Endodermal cell (in vitro differentiated cells): Measurements from ENCODE around the gene SLC4A8. TPM values are rescaled to one million over a fixed set of nuclear protein-coding genes. Genes with fewer than 3 reads are reported as not detected.

Experiments used
- DNase-seq: peaks from one replicate; pipeline ENCODE4 v3.0.0-alpha.2; 2017
- H3K27ac ChIP-seq: 2 replicates; pipeline ENCODE4 v1.5.1; 2013; ENCODE audit warnings: mild to moderate bottlenecking, low read depth, low read length, moderate library complexity
- H3K27me3 ChIP-seq: 2 replicates; pipeline ENCODE4 v1.6.1; 2013; ENCODE audit warnings: mild to moderate bottlenecking, low read length, moderate library complexity; ENCODE audit not compliant: insufficient read depth, control insufficient read depth, poor library complexity, severe bottlenecking
- H3K36me3 ChIP-seq: 2 replicates; pipeline ENCODE4 v1.7.0; 2013; ENCODE audit warnings: mild to moderate bottlenecking, low read length, moderate library complexity; ENCODE audit not compliant: control insufficient read depth, insufficient read depth
- H3K4me1 ChIP-seq: one replicate; pipeline ENCODE4 v1.7.0; 2013; ENCODE audit warnings: low read length; ENCODE audit not compliant: control insufficient read depth, insufficient read depth
- H3K4me3 ChIP-seq: 2 replicates; pipeline ENCODE4 v1.5.1; 2013; ENCODE audit warnings: mild to moderate bottlenecking, low read length, moderate library complexity
- H3K9ac ChIP-seq: 2 replicates; pipeline ENCODE4 v1.6.1; 2013; ENCODE audit warnings: mild to moderate bottlenecking, low read length, moderate library complexity; ENCODE audit not compliant: poor library complexity, severe bottlenecking; ENCODE audit errors: extremely low read depth
- H3K9me3 ChIP-seq: 2 replicates; pipeline ENCODE4 v1.6.1; 2013; ENCODE audit warnings: mild to moderate bottlenecking, low read length, moderate library complexity; ENCODE audit not compliant: control insufficient read depth
- H3K27ac Mint-ChIP-seq: 2 replicates; pipeline ENCODE4 v1.8.0; 2020; ENCODE audit warnings: mixed read lengths
- H3K27me3 Mint-ChIP-seq: 2 replicates; pipeline ENCODE4 v1.8.0; 2021; ENCODE audit warnings: mild to moderate bottlenecking, mixed read lengths; ENCODE audit not compliant: insufficient read depth
- H3K36me3 Mint-ChIP-seq: 2 replicates; pipeline ENCODE4 v1.8.0; 2020; ENCODE audit warnings: low read depth, mixed read lengths
- H3K4me1 Mint-ChIP-seq: 2 replicates; pipeline ENCODE4 v1.8.0; 2020; ENCODE audit warnings: mixed read lengths
- H3K4me3 Mint-ChIP-seq: 2 replicates; pipeline ENCODE4 v1.8.0; 2020; ENCODE audit warnings: mild to moderate bottlenecking, moderate library complexity, mixed read lengths
- H3K9me3 Mint-ChIP-seq: 2 replicates; pipeline ENCODE4 v1.8.0; 2020; ENCODE audit warnings: mild to moderate bottlenecking, mixed read lengths
- WGBS, 2 experiments: methylation state at CpG; one replicate each; pipeline versions ENCODE4 v1.1.5 to v1.1.7; 2013; ENCODE audit warnings: missing lambda C conversion rate in 2 of 2, mixed read lengths in 1 of 2; ENCODE audit not compliant: insufficient coverage in 1 of 2, insufficient read length in 1 of 2; 5-methylcytosine and 5-hydroxymethylcytosine counted together
- total RNA-seq, 2 donors: library from RNA; stranded (reverse); fragmentation: NEBNext Ultra II Directional in 1 of 2; extraction: Animal tissue kit (Norgen Biotek cat#: 25700) in 1 of 2; gene quantifications; 2 replicates in 1 of 2; 3 replicates in 1 of 2; pipeline ENCODE4 v1.2.1, GENCODE V29; 2021
- TF ChIP-seq, protein P1 (sequence below): fragments of 200-600 bp; sonication (generic); conservative IDR thresholded peaks from 2 replicates; pipeline ENCODE4 v1.5.0; 2021; ENCODE audit warnings: antibody characterized with exemption, mild to moderate bottlenecking

Gene SLC4A8
- total RNA-seq, 2 donors from 2014 or later = 25.8 to 26.4 TPM

- H3K36me3 ChIP-seq = no peaks in the 10 kb centered on the region
- WGBS, 2 experiments = 76 to 82% methylated on average over 11 to 16 of the region's 17 CpGs
- no peaks in the 10 kb centered on the region for H3K4me1 ChIP-seq
- H3K9me3 ChIP-seq = peaks cover 6% of the 10 kb centered on the region
- Mint-ChIP-seq H3K4me3 (no peak overlapping the region), H3K27ac (no peak overlapping the region), H3K36me3 (no peaks in the 10 kb centered on the region), H3K27me3 (peaks cover 3% of the 10 kb centered on the region), H3K4me1 (peaks cover 29% of the 10 kb centered on the region), H3K9me3 (no peaks in the 10 kb centered on the region)
- H3K4me3 ChIP-seq = no peak overlapping the region
- DNase-seq = no peak
- no peak overlapping the region for H3K9ac ChIP-seq
- no peak overlapping the region for H3K27ac ChIP-seq
- TF ChIP-seq, protein P1, sequence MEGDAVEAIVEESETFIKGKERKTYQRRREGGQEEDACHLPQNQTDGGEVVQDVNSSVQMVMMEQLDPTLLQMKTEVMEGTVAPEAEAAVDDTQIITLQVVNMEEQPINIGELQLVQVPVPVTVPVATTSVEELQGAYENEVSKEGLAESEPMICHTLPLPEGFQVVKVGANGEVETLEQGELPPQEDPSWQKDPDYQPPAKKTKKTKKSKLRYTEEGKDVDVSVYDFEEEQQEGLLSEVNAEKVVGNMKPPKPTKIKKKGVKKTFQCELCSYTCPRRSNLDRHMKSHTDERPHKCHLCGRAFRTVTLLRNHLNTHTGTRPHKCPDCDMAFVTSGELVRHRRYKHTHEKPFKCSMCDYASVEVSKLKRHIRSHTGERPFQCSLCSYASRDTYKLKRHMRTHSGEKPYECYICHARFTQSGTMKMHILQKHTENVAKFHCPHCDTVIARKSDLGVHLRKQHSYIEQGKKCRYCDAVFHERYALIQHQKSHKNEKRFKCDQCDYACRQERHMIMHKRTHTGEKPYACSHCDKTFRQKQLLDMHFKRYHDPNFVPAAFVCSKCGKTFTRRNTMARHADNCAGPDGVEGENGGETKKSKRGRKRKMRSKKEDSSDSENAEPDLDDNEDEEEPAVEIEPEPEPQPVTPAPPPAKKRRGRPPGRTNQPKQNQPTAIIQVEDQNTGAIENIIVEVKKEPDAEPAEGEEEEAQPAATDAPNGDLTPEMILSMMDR = no peak
- H3K27me3 ChIP-seq = no peaks in the 10 kb centered on the region
Observed at GRCh38 chr12:51534216-51535074, 109.8 kb downstream of the SLC4A8 start.

DNA sequence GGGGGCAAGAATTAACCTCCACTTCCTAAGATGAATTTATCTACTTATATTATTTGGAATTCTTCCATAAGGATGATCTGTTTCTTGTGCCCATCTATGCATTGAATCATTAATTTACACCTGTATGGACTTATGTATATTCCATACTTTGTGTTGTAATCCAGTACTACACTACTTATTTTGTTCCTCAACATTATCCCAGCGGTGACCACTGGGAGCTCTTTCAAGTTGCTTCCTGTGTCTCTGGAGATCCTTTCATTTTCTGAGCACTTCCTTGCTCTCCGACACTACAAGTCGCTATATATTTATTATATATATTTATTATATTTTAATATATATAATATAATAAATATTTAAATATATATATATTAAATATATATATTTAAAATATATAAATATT lies 111.5 kb downstream of the SLC4A8 start:
- Mint-ChIP-seq H3K9me3 (no peaks in the 10 kb centered on the region), H3K36me3 (no peaks in the 10 kb centered on the region), H3K4me1 (peaks cover 13% of the 10 kb centered on the region), H3K27ac (no peak overlapping the region), H3K4me3 (no peak overlapping the region), H3K27me3 (peaks cover 1% of the 10 kb centered on the region)
- no peaks in the 10 kb centered on the region for H3K27me3 ChIP-seq
- no peak for DNase-seq
- H3K4me1 ChIP-seq = no peaks in the 10 kb centered on the region
- WGBS, 2 experiments = 100% methylated on average over 1 of the region's 3 CpGs
- H3K4me3 ChIP-seq = no peak overlapping the region
- no peaks in the 10 kb centered on the region for H3K36me3 ChIP-seq
- H3K27ac ChIP-seq = no peak overlapping the region
- no peaks in the 10 kb centered on the region for H3K9me3 ChIP-seq
- no peak overlapping the region for H3K9ac ChIP-seq
- TF ChIP-seq, protein P1 = peak; percentile 61

GRCh38 chr12:51538149-51538548 lies 113.5 kb downstream of the SLC4A8 start:
- 83 to 95% methylated on average over 4 to 8 of the region's 8 CpGs for WGBS, 2 experiments
- no peak for DNase-seq
- H3K9me3 ChIP-seq = no peaks in the 10 kb centered on the region
- H3K9ac ChIP-seq = no peak overlapping the region
- Mint-ChIP-seq H3K36me3 (no peaks in the 10 kb centered on the region), H3K27ac (no peak overlapping the region), H3K4me3 (no peak overlapping the region), H3K4me1 (peaks cover 3% of the 10 kb centered on the region), H3K9me3 (peaks cover 4% of the 10 kb centered on the region), H3K27me3 (no peaks in the 10 kb centered on the region)
- H3K27me3 ChIP-seq = no peaks in the 10 kb centered on the region
- H3K4me1 ChIP-seq = no peaks in the 10 kb centered on the region
- no peak overlapping the region for H3K4me3 ChIP-seq
- H3K36me3 ChIP-seq = no peaks in the 10 kb centered on the region
- TF ChIP-seq, protein P1 = no peak
- no peak overlapping the region for H3K27ac ChIP-seq
